GM18870 (cell line): ENCODE measurements around the gene PARP15.

Source experiments
- ATAC-seq: cut with Tn5 transposase; IDR thresholded peaks from one replicate; pipeline ENCODE4 v1.9.1; 2021; ENCODE audit warnings: moderate library complexity; ENCODE audit not compliant: unreplicated experiment

The PARP15 gene

GRCh38 chr3:122568755-122569154 lies 8.7 kb upstream of the PARP15 start:
- ATAC-seq: no peak

DNA sequence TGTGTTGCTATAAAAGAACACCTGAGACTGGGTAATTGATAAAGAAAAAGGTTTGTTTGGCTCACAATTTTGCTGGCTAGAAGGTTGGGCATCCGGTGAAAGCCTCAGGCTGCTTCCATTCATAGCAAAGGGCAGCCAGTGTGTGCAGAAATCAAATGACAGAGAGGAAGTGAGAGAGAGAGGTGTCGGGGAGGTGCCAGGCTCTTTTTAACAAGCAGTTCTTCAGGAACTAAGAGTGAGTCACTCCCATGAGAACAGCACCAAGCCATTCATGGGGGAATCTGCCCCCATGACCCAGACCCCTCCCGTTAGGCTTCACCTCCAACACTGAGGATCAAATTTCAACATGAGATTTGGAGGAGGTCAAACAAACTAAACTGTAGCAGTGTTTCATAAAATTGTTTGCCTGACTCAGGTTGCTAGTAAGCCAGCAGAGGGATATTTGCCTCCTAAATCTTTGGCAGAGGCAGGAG lies 4.5 kb upstream of the PARP15 start:
- no peak for ATAC-seq

DNA sequence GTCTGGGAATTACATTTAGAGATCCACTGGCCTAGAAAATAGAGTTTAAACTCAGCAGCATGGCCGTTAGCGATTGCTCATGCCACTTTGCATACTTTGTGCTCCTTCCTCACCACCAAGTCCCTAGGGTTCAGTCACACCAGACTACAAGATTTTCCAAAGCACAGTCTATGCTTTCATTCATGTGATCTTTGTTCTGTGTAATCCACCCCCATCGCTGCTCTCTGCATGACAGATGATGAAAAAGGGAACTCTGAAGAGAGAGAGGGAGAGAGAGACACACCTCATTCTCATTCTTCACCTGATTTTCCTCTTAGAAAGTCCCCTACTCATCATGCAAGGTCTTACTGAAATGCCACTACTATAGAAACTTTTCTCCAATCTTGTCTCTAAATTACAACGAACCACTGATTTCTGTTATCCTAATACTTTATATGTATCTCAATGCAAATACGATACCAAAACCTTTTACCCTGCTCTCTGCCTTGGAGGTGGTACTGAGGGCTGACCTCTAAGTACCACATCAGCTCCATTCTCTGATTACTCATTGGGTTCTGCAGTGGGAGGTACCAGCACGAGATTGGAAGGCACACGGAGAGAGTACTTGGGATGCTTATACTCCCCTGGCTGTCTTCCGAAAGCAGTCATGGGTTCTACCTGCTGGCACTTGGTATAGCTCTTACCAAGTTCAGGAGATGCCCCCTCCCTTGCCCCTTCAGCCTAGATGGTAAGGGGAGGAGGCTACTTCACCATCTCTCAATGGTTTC lies 1.1 kb upstream of the PARP15 start:
- peak; percentile 87 for ATAC-seq

- ATAC-seq: no peak
These were observed 755 bp downstream of the PARP15 start for GRCh38 chr3:122578069-122578740.

DNA sequence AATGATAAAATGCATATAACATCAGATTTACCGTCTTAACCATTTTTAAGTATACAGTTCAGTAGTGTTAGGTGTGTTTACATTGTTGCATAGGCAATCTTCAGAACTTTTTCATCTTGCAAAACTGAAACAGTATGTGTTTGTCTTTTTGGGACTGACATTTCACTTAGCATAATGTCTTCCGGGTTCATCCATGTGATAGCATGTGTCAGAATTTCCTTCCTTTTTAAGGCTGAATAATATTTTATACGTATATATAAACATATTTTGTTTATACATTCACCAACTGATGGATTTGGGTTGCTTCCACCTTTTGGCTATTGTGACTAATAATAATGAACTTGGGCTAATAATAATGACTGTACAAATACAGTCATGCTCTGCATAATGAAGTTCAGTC lies 3.0 kb downstream of the PARP15 start:
- ATAC-seq: no peak

- no peak for ATAC-seq
These were observed 4.2 kb downstream of the PARP15 start for GRCh38 chr3:122581622-122582021.

GRCh38 chr3:122582390-122582789 lies 4.9 kb downstream of the PARP15 start:
- no peak for ATAC-seq

- no peak for ATAC-seq
These were observed 8.6 kb downstream of the PARP15 start for GRCh38 chr3:122586098-122586497.

DNA sequence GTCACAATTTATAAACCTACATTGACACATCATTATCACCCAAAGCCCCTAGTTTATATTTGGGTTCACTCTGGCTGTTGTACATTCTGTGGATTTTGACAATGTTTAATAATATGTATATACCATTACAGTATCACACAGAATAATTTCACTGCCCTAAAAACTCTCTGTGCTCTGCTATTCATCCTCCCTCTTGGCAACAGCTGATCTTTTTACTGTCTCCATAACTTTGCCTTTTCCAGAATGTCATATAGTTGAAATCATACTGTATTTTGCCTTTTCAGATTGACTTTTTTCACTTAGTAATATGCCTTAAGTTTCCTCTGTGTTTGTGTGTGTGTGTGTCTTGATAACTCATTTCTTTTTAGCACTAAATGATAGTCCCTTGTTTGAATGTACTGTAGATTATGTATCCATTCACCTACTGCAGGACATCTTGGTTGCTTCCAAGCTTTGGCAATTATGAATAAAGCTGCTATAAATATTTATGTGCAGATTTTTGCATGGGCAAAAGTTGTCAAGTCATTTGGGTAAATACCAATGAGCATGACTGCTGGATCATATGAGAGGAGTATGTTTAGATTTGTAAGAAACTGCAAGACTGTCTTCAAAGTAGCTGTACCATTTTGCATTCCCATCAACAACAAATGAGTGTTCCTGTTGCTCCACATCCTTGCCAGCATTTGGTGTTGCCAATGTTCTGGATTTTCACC lies 9.5 kb downstream of the PARP15 start:
- no peak for ATAC-seq

GRCh38 chr3:122587572-122587971 lies 10.1 kb downstream of the PARP15 start:
- no peak for ATAC-seq

- no peak for ATAC-seq
These were observed 11.8 kb downstream of the PARP15 start for GRCh38 chr3:122589297-122589696.

GRCh38 chr3:122590610-122591009 lies 13.2 kb downstream of the PARP15 start:
- ATAC-seq: no peak

DNA sequence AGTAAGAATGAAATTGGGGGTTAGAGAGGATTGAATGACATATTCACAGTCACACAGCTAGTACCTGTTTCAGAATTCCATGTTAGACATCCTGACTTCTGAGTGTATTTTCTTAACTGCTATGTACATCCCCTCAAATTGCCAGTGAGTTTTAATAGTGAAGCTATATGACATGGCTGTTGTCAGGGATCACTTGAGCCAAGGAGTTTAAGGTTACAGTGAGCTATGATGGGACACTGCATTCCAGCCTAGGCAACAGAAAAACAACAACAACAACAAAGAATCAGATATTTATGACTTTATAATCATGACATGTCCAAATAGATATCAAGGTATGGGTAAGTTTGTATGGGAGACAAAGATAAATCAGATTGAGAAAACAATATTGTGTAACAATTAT lies 16.6 kb downstream of the PARP15 start:
- ATAC-seq: no peak

GRCh38 chr3:122598151-122598550 lies 20.7 kb downstream of the PARP15 start:
- no peak for ATAC-seq

DNA sequence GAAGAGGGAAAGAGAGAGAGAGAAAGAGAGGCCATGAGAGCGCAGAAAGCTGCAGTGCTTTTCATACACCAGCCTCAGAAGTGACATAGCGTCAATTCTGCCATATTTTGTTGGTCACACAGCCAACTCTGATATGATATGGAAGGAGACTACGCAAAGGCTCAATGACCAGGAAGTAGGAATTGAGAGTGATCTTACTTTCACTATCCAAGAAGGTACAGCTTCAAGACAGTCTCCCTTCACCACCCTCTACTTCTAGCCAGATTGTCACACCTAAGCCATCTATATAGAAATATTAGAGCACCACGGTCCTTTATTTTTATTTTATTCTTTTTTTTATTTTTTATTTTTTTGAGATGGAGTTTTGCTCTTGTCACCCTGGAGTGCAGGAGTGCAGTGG lies 21.1 kb downstream of the PARP15 start:
- no peak for ATAC-seq

DNA sequence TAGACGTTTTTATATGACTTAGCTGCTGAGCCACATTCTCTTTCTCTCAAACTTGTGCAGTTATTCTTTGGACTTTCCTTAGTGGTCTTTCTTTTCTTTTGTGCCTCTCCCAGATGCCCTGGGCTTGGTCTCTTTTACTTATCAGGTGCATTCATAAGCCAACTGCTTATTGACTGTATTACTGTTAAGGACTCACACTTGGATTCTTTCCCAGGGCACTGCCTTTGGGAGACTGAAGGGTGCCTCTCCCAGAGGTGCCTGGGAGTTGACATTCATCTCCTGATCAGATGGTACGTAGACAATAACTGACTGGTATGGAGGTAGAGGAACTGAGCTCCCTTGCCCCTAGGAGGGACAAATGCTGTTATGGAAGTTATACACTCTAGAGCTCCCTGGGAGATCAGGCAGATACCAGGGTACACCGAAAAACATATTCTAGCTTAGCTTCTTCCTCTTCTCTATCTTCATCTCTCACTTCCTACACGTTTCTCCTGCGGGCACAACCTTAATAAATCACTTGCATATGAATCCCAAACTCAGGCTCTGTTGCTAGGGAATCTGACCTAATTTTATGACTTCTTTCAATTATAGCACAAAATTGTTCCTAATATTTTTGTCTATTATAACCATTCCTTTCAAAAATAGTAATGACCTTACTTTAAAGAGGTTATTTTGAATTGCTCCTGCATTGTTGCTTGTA lies 24.7 kb downstream of the PARP15 start:
- no peak for ATAC-seq

DNA sequence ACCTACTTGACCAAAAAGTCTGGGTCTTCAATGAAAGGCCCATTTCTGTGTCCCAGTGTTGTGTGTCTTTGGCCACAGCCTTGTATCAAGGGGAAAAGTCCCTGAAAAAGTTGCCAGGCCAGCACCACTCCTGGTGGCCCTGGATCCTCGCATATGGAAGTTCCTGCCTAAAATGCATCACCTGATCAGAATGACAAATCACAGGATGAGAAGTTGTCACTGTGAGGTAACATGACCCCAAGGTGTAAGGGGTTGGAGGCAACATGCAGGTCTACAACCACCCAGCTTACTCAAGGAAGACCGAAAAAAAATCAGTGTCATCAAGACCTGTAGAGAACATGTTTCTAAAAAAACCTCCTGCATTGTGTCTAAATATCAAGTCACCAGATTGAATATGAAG lies 25.6 kb downstream of the PARP15 start:
- no peak for ATAC-seq

- ATAC-seq: no peak
These were observed 28.9 kb downstream of the PARP15 start for GRCh38 chr3:122606330-122606729.

DNA sequence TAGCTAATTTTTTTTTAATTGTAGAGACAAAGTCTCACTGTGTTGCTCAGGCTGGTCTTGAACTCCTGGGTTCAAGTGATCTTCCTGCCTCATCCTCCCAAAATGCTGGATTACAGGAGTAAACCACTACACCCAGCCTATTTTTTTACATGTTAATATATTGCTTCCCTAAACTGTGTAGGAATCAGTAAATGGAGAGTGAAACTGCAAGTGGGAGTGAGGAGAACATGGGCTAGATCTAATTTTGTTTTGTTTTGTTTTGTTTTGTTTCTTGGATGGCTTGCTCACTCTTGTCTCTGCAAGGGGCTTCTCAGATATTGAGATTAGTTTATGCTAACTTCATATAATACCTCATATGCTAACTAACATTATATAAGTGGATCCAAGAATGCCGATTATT lies 31.5 kb downstream of the PARP15 start:
- ATAC-seq: no peak

DNA sequence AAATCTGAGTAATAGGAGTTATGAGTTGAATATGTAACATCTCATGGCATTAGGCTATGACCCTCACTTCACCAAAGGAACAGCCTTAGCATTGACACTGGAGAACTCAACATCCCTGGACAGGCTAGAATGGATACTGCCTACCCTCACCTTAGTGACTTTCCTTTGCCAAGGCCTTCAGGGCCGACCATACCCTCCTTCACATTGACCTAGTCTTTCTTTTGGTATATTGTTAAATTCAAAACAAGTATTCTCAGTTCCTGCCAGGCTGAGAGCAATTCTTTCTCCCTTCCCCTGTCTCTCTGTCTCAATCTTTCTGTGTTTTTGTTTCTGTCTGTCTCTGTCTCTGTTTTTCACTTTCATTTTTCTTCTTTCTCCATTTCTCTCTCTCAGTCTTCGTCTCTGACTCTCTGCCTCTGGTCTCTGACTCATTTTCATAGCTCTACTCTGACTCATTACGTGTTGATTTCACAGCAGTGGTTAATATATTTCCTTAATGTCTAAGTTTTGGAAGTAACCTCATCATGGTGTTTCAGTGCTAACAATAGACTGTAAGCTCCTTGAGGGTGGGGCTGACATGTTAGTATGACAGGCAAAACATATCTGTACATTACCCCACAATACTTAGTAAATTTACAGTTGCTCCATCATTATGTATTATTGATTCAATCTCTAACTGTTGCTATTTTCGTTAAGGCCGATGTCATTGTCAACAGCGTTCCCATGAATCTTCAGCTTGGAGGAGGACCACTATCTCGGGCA lies 32.5 kb downstream of the PARP15 start:
- peak; percentile 98 for ATAC-seq

GRCh38 chr3:122612696-122613095 lies 35.2 kb downstream of the PARP15 start:
- no peak for ATAC-seq
